Forelimb muscle (tissue), 1 donor: ENCODE results near the gene CAMK1. TPM values are rescaled to one million over a fixed set of nuclear protein-coding genes. Genes with fewer than 3 reads are reported as not detected.

Experiments
- DNase-seq: peaks from one replicate; pipeline ENCODE4 v3.0.0-alpha.2; 2013; ENCODE audit warnings: low read depth
- polyA plus RNA-seq: library from polyadenylated mRNA; unstranded; fragments of 120-200 nt; gene quantifications from one replicate; pipeline ENCODE4 v1.2.1, GENCODE V29; 2013; ENCODE audit not compliant: insufficient read length

The CAMK1 gene
- polyA plus RNA-seq, 1 donor = 11.9 TPM

DNA sequence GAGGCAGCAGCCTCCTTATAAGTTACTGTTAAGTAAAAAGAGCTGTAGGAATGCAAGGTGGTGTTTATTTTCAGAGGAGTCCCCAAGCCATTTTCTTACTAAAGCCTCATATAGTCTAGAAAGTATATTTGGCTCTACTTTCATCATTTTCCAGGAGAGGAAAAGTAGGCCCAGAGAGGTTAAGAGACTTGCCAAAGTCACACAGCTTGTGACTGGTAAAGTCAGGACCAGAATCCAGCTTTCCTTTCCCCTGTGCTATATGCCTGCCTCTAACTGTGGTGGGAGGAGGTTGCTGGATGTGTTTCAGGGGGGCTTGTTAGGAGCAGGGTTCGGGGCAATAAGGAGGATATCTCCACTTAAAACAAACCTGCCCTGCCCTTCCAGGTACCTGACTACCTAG lies 27.2 kb downstream of the CAMK1 start:
- DNase-seq = no peak

DNA sequence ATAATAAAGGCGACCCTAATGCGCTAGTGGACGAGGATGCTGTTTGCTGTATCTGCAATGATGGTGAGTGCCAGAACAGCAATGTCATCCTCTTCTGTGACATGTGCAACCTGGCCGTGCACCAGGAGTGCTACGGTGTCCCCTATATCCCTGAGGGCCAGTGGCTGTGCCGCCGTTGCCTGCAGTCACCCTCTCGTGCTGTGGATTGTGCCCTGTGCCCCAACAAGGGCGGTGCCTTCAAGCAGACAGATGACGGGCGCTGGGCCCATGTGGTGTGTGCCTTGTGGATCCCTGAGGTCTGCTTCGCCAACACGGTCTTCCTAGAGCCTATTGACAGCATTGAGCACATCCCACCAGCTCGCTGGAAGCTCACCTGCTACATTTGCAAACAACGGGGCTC lies 30.6 kb downstream of the CAMK1 start:
- DNase-seq = no peak

DNA sequence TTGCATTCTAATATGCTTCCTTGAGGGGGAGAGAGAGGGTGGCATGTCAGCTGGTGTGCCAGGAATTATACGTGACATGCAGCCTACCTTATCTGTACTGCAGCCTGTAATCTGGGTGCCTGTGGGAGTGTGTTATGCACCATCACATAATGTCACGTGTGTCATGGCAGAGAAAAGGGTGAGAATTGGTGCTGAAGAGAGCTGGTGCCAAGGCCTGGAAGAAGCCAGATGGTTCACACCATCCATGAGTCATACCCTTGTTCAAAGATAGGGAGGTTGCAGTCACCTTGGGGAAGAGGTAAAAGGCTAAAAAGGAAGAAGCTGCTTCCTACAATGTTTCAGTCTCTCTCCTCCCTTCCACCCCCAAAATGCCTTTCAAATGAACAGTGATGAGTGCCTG lies 32.9 kb downstream of the CAMK1 start:
- DNase-seq = no peak

DNA sequence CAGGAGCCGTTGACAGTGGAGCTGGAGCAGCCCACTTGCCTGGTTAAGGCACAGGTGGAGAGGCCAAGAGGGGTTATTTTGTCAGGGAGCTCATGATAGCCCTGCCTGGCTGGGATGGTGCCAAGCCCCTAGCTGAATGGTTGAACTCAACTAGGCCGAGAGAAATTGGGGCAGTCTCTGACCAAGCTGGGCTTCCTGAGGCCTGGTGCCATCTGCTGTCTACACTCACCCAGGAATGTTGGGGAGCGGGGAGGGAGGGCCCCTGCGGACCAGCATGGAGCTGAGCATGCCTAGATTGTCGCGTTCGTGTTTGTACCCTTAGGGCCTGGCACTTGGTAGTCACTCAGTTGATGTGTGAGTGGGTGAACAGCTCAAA lies 37.0 kb downstream of the CAMK1 start:
- no peak for DNase-seq

DNA sequence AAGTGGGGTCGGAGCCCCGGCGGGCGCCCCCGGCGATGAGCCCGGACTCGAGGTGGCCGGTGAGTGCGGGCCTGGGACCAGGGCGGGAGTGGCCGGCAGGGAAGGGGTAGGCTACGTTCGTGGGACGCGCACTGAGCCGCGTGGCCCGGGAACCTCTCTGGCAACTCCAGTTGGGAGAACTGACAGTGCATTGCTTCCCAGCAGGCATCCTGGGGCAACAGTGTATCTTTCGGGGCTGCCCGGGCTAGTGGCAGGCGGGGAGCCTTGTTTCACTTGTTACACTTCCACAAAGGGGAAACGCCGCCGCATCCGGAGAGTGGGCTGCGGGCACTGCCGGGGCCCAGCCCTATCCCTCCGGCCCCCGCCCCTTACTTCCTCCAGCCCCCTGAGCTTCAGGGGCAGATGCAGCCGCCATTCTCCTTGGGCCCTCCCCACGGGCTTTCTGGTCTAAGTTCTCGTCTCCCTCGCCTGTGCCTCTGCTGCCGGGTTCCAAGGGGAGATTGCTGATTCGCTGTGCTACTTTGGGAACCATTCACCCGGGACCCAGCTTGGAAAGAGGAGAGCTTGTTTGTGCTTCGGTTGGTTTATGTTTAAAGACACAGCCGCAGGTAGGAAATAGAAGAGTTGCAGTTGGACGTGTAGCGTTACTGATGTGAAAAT lies 37.5 kb downstream of the CAMK1 start:
- no peak for DNase-seq

DNA sequence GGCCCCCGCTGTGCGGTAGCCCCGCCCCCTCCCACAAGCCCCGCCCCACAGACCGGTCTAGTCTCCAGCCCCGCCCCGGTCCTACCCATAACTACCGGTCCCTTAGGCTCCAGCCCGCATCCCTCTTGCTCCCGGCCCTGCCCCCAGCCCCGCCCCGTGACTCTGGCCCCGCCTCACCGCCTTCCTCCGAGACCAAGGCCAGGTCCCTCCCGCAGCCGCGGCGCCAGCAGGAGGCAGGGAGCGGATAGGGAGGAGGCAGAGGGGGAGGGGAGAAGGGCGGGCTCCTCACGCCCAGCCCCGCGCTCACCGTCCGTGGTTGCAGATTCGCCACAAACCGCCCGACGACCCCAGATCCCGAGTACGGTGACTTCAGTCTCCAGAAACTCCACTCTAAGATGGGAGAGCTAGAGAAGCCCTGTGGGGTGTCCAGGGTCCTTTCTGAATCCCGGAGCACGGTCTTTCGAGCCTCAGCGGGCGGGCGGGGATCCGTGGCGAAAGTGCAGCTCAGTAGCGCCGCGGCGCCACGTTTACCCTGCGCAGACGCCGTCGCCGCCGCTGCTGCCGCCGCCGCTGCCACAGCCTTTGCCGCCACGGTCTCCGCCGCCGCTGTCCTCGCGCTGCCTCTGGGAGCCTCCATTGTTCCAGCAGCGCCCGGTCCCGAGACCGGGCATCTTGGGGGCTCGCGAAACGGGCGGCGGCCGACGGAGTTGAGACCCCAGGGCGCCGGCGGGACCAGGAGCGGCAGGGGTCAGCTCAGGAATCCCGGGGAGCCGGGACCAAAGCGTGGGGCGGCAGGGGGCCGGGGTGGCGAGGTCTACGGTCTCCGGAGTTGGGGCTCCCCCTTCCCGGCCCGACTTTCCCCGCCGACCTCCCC lies 38.3 kb downstream of the CAMK1 start, which contains the start of gene BRPF1:
TSS of gene BRPF1 (plus strand) at position 530 of the 874 bp plus-strand sequence. CDS start 2,406 bp downstream, outside the sequence.
- peak; percentile 91 for DNase-seq

DNA sequence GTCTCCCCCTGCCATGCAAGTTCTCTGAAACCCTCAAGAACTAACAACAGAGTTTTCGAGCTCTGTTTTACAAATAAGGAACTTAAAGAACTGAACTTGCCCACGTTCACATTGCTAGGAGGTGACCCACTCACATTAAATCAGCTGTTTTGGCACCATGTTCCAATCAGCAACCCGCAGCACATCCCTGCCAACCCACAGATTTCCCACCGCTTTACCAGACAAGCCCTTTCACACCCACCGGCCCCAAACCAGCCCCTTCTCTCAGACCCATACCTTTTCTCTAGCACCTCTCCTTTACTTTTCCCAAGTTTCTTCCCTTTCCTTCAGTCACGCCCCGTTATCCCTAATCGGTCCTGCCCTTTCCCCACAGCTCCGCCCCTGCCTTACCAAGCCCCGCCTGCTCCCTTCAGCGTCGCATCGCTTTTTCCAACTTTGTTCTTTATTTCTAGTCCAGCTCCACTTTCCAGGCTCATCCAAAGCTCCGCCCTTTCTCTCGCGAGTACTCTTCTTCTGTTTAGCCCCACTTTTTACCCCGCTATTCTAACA lies 39.0 kb downstream of the CAMK1 start:
- no peak for DNase-seq

DNA sequence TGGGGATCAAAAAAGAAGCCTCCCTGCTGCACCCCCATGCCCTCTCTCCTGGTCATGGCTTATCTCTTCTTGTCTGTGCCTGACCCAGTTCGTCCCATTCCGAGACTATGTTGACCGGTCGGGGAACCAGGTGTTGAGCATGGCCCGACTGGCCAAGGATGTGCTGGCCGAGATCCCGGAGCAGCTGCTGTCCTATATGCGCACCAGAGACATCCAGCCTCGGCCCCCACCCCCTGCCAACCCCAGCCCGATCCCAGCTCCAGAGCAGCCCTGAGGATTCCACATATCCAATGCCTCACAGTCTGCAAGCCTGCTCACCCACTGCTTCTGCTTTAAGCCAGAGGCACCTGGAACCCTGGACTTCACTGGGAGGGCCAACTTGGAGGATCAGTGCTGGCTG lies 40.3 kb downstream of the CAMK1 start:
- no peak for DNase-seq

DNA sequence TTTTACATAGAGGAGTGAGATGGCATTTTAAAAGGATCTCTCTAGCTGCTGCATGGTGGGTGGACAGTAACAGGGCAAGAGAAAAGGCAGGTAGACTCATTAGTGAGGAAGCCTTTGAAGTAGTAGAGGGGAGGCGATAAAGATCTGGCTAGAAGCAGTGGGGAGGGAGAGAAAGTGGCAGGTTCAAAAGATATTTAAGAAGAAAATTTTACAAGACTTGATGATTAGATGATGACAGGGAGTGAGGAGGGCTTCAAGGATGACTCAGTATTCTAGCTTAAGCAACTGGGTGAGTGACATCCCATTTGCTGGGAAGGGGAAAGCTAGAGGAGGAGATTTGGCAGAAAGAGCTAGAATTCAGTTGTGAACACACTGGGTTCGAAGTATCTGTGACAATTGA lies 42.0 kb downstream of the CAMK1 start:
- no peak for DNase-seq

DNA sequence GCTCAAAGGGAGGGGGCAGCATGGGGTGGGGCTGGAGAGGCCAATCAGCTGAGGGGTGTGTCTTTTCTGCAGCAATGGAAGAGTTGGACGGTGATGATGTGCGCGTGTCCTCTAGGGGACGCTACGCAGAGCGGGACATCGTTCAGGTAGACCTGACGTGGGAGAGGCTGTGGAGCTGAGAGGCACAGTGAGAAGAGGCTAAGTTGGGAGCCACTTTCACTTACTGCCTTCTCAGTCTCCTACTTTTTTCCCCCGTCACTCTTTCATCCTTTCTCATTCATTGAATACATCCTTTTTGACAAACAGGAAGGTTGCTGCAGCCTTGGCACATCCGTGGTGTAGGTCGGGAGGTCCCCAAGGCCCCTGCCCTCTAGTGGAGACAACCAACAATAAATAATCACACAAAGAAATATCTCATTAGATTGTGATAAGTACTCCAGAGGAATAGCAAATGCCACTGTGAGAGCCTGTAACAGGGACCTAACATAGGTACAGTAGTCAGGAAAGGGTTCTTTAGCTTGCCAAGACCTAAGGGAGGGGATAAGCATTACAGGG lies 42.6 kb downstream of the CAMK1 start:
- DNase-seq = no peak

DNA sequence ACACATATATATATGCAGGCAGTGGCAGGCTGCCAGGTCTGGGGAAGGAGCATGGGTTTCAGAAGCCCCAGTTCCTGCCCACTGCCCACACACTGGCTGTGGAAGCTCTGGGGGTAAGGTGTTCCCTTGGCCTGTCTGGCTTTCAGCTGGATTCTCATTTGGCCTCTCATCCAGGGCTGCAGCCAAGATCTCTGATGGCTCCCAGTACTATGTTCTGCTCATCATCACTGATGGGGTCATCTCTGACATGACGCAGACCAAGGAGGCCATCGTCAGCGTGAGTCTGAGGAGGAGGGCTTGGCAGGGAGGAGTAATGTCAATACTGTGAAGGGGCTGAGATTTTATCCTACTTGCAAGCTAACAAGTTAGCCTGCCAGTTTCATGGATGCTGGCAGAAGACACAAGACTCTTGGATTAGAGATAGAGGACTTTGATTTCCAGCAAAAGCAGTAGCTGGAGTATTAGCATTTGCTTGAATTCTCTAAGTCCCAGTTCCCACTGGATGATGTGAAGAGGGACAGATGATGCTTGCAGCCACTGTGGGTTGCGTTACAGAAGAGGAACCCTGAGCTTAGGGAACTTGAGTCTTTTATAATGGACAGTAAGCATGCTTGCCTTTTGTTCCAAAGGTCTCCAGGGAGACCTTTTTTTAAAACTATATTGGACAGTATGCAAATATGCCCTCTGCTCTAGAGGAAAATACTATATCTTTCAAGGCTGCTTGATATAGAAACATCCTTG lies 43.8 kb downstream of the CAMK1 start:
- DNase-seq = no peak

DNA sequence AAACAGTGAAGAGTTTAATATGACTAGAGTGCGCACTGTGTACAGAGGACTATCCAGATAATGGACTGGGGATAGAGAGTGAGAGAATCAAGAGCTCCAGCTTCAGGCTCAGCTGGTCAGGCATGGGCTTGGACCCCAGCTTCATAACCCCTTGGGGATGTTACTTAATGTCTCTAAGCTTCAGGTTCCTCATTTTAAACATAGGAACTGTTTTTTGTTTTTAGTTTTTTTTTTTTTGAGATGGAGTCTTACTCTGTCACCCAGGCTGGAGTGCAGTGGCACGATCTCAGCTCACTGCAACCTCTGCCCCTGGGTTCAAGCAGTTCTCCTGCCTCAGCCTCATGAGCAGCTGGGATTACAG lies 48.1 kb downstream of the CAMK1 start:
- DNase-seq = no peak

DNA sequence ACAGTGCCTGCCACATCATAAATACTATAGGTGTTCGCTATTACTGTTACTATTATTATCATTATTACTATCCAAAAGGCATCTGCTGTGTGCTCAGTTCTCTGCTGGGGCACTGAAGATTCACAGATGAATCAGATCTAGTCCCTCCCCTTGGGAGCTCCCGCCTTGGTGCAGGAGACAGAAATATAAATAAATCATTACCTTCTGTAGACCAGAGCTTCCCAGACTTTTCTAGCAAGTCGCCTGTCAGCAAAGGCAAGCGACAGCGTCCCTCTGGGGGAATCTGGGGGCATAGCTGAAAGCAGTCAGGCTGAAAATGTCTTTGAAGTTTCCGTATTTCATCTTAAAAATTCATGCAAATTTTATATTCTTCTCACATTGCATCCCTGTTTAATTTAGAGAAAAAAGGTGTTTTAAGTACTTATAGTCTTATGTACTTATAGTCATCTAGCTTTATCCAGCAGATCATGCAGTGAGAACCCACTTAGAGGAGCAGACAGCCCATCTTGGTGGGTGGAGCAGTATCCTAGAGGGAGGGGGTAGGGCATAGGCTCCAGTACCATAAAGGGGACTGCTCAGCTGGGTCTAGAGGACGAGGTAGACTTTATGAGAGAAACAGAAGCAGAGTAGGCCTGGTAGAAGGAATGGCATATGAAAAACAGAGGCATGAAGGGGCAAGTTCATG lies 48.6 kb downstream of the CAMK1 start:
- no peak for DNase-seq

DNA sequence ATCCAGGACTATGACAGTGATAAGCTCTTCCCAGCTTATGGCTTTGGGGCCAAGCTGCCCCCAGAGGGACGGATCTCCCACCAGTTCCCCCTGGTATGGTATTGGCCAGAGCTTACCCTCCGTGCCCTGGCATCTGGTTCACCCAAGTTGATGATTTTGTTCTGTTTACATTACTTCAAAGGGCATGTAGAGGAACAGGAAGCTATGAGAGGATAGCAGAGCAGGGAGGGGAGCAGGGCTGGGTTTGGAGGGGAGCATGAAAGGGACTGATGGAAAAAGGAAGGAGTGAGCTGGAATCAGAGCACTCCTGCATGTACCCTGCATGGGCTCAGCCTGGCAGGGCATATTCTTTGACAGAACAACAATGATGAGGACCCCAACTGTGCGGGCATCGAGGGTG lies 51.6 kb downstream of the CAMK1 start:
- no peak for DNase-seq

DNA sequence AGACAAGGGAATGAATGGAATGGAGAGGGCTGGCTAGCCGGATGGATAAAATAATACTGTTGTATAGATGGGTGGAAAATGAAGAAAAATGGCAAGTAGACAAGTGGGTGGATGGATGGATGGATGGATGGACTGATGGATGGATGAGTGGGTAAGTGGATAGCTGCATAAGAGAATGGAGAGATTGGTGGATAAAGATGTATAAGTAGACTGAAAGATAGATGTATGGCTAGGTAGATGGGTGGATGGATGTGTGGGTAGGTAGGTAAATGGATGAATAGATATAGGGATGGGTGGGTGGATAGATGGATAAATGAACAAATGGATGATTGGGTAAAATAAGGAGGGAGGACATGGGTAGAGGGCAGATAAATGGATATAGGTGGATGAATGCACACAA lies 52.2 kb downstream of the CAMK1 start:
- DNase-seq = no peak

DNA sequence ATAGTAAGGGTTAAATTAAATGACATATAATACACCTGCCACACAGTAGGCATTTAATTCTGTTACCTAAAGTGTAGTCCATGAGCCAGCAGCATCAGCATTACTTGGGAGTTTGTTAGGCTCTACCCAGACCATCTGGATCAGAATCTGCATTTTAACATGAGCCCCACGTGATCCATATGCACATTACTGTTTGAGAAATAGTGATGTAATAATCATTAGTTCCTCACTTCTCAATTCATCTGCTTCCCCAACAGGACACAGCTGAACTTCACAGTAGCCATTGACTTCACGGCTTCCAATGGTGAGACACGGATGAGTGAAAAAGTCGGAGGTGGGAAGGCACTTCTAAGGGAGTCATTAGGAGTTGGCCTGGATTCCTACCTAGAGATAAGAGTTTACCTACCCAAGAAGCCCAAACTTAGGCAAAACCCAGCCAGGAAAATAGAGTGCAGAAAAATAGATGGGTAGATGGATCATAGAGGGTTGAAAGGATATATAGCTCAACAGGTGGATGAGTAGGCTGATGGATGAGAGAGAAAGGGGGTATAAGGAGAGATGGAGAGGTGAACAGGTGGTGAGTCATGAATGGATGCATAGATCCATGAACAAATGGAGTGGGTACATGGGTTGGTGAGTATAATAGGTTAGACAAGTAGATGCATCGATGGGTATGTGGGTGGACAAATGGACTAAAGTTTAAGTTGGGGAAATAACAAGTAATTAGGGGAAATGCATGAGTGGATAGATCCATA lies 52.8 kb downstream of the CAMK1 start:
- DNase-seq = no peak

DNA sequence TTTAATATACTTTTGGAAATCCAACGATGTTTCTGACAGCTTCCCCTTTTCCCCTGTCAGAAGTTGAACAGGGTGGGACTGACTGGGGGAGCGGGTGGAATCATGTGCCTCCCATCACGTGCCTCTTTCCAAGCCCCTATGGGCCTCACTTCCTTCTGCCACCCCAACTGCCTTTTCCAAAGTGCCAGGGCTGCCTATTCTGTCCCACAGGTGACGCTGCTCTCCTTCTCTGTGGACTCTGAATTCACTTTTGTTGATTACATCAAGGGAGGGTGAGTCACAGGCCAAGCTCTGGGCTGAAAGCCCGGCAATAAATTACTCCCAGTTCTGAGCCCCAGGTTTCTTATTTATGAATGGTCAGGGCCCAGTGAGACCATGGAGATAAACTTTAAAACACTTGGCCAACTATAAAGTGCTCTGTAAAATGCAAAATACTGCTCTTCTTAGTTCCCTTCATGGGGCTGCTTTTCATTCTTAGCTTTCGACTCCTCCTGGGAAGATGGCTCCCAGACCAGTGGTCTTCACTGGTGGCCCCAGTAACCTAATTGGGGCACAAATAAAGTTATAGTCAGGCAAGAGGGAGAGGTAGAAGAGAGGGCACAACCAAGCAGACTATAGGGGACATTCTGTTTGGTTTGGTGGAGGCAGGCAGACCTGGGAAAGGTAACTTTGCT lies 53.8 kb downstream of the CAMK1 start:
- peak; percentile 38 for DNase-seq

DNA sequence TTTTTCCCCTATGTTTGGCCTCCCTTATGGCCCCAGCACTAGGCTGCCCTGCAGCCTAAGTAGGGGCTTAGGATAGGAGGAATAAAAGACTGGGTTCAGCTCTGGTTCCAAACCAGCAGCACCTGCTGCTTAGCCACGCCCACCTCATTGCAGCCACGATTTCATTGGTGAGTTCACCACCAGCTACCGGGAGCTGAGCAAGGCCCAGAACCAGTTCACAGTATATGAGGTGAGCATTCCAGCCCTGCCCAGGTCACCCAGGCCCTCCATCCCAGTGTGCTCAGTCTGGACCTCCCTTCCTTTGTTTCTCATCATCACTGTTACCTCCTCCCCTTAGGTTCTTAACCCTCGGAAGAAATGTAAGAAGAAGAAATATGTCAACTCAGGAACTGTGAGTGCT lies 54.6 kb downstream of the CAMK1 start:
- DNase-seq = no peak

DNA sequence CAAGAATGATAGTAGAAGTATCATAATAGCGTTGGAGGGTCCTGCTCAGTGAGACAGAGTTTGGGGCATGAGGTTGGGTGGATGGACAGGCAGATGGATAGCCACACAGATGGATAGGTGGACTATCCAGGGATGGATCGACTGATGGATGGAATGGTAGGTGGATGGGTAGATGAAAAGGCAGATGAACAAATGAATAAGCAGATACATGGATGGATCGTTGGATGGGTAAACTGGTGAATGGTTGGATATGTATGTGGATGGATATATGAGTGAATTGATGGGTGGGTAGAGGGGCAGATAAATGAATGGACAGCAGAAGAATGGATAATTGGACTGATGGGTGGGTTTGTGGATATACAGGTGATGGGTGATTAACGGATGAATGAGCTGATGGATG lies 56.6 kb downstream of the CAMK1 start:
- DNase-seq = no peak

DNA sequence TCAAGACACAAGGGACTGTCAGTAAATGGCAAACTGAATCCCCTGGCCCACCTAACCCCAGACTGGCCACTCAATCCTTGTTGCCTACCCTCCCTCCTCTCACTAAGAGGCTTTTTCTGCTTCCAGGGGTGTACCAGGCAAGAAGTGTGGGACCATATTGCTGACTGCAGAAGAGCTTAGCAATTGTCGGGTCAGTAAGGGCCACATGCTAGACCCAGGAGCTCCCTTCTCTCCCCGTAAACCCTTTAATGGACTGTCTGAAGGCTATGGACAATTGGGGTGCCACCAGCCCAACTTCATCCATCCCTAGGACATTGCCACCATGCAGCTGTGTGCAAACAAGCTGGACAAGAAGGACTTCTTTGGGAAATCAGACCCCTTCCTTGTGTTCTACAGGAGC lies 57.3 kb downstream of the CAMK1 start:
- no peak for DNase-seq
